Measurements from ENCODE around the gene CCBE1.
"Not testable (repeated sequence)": the region's sequence is repeated elsewhere in the genome, so short reads cannot be mapped to it uniquely, and the experiment has no call there.

Gene CCBE1

GRCh38 chr18:59697236-59697932, at the start of gene CCBE1:
CCBE1 (minus strand) TSS chr18:59697423.
- peak in 1 of 2 experiments; percentile 35 for DNase-seq

GRCh38 chr18:59744271-59744721, 47.1 kb upstream of the CCBE1 start:
- peak in 1 of 2 experiments; percentile 12 for DNase-seq

- no peak for DNase-seq
Observed at GRCh38 chr18:59743566-59743965, 46.3 kb upstream of the CCBE1 start.

GRCh38 chr18:59742325-59743111, 45.3 kb upstream of the CCBE1 start:
- DNase-seq, result no peak

GRCh38 chr18:59740141-59740540, 42.9 kb upstream of the CCBE1 start:
- no peak for DNase-seq

GRCh38 chr18:59737776-59738300, 40.6 kb upstream of the CCBE1 start:
- DNase-seq, result no peak

GRCh38 chr18:59737335-59737734, 40.1 kb upstream of the CCBE1 start:
- not testable (repeated sequence) for DNase-seq

GRCh38 chr18:59736061-59736460, 38.8 kb upstream of the CCBE1 start:
- DNase-seq, result no peak

- DNase-seq, result no peak
Observed at GRCh38 chr18:59735269-59735860, 38.1 kb upstream of the CCBE1 start.

GRCh38 chr18:59733421-59733820, 36.2 kb upstream of the CCBE1 start:
- no peak for DNase-seq

GRCh38 chr18:59730896-59731295, 33.7 kb upstream of the CCBE1 start:
- DNase-seq, result no peak

- no peak for DNase-seq
Observed at GRCh38 chr18:59729781-59730180, 32.6 kb upstream of the CCBE1 start.

- no peak for DNase-seq
Observed at GRCh38 chr18:59728816-59729215, 31.6 kb upstream of the CCBE1 start.

- no peak for DNase-seq
Observed at GRCh38 chr18:59725142-59725541, 27.9 kb upstream of the CCBE1 start.

GRCh38 chr18:59724103-59724502, 26.9 kb upstream of the CCBE1 start:
- no peak for DNase-seq

- no peak for DNase-seq
Observed at GRCh38 chr18:59721931-59722330, 24.7 kb upstream of the CCBE1 start.

- no peak for DNase-seq
Observed at GRCh38 chr18:59721211-59721610, 24.0 kb upstream of the CCBE1 start.

- no peak for DNase-seq
Observed at GRCh38 chr18:59719544-59720181, 22.4 kb upstream of the CCBE1 start.

- DNase-seq, result no peak
Observed at GRCh38 chr18:59718464-59719157, 21.4 kb upstream of the CCBE1 start.

GRCh38 chr18:59718108-59718463, 20.9 kb upstream of the CCBE1 start:
- DNase-seq, result peak; percentile 51 to 79

- DNase-seq, result no peak
Observed at GRCh38 chr18:59717291-59717690, 20.1 kb upstream of the CCBE1 start.

GRCh38 chr18:59715966-59716369, 18.7 kb upstream of the CCBE1 start:
- peak; percentile 76 to 87 for DNase-seq

GRCh38 chr18:59715445-59715844, 18.2 kb upstream of the CCBE1 start:
- no peak for DNase-seq

Measured in SW 1271 (cell line).